Measurements from ENCODE around the gene HSP90AB1. TPM values are rescaled to one million over a fixed set of nuclear protein-coding genes. Genes with fewer than 3 reads are reported as not detected.

The HSP90AB1 gene
- total RNA-seq, 1 experiment from 2014 or later, result 1,986 TPM

- Histone ChIP-seq H3T11ph (ENCODE audit: low read length) (no peak overlapping the region), H3K79me2 (ENCODE audit: insufficient read depth, low read length) (no peaks in the 10 kb centered on the region), H3K9me3 (ENCODE audit: control insufficient read depth, low read depth, low read length) (no peaks in the 10 kb centered on the region), H2AFZ (ENCODE audit: low read length) (no peak overlapping the region), H4K20me1 (ENCODE audit: control insufficient read depth, insufficient read depth, insufficient read length) (peaks cover 3% of the 10 kb centered on the region), H2AK5ac (ENCODE audit: insufficient read length, low read length) (no peak overlapping the region), H3K18ac (ENCODE audit: insufficient read length, low read depth, low read length) (no peak overlapping the region), H2BK15ac (ENCODE audit: low read depth, low read length) (no peak overlapping the region), H4K8ac (replicated peaks; ENCODE audit: insufficient read length, low read depth, low read length) (no peak overlapping the region), H3K4me1 (ENCODE audit: insufficient read depth, low read length) (no peaks in the 10 kb centered on the region; the same call in 1 of the 2 replicates), H2BK12ac (ENCODE audit: insufficient read length, low read depth, low read length) (no peak overlapping the region), H4K91ac (ENCODE audit: insufficient read length, low read depth, low read length) (no peak overlapping the region), H3K4ac (ENCODE audit: low read depth, low read length) (no peak overlapping the region), H3K14ac (ENCODE audit: insufficient read depth, low read length) (no peak overlapping the region), H4K5ac (ENCODE audit: insufficient read length, low read depth, low read length) (no peak overlapping the region), H3K27me3 (ENCODE audit: insufficient read depth, low read length) (no peaks in the 10 kb centered on the region), H2BK20ac (ENCODE audit: low read depth, low read length, poor library complexity, severe bottlenecking) (no peak overlapping the region), H3K9ac (ENCODE audit: extremely low read depth, insufficient read length, low read length) (no peak overlapping the region), H3K56ac (ENCODE audit: insufficient read length, low read depth, low read length) (no peak overlapping the region), H3K27ac (ENCODE audit: insufficient read length, low read depth, low read length) (no peak overlapping the region), H3K23ac (ENCODE audit: insufficient read length, low read depth, low read length) (no peak overlapping the region), H2BK120ac (ENCODE audit: low read depth, low read length, poor library complexity, severe bottlenecking) (no peak overlapping the region), H2BK5ac (ENCODE audit: insufficient read length, low read length) (no peak overlapping the region), H3K4me2 (ENCODE audit: insufficient read depth, insufficient read length, low read length) (no peak overlapping the region), H3K79me1 (ENCODE audit: insufficient read depth, low read depth, low read length, poor library complexity, severe bottlenecking) (no peaks in the 10 kb centered on the region), H3K23me2 (ENCODE audit: insufficient read length, low read depth, low read length, poor library complexity, severe bottlenecking) (no peaks in the 10 kb centered on the region)
- Mint-ChIP-seq H3K36me3 (ENCODE audit: insufficient read depth in 1 of 3, low read depth in 3 of 3) (no peaks in the 10 kb centered on the region; a peak in 1 of 7 replicates), H3K4me1 (peaks cover 5% of the 10 kb centered on the region in 2 experiments), H3K4me3 (no peak overlapping the region), H3K27ac (no peak overlapping the region), H3K27me3 (ENCODE audit: low read depth) (peaks cover 23% of the 10 kb centered on the region), H3K9me3 (no peaks in the 10 kb centered on the region)
- DNase-seq, result no peak
- no CpG with 5 or more reads among the region's 3 CpGs for WGBS (ENCODE audit: extremely low coverage, insufficient read length, low lambda C conversion rate)
- TF ChIP-seq, protein P1, sequence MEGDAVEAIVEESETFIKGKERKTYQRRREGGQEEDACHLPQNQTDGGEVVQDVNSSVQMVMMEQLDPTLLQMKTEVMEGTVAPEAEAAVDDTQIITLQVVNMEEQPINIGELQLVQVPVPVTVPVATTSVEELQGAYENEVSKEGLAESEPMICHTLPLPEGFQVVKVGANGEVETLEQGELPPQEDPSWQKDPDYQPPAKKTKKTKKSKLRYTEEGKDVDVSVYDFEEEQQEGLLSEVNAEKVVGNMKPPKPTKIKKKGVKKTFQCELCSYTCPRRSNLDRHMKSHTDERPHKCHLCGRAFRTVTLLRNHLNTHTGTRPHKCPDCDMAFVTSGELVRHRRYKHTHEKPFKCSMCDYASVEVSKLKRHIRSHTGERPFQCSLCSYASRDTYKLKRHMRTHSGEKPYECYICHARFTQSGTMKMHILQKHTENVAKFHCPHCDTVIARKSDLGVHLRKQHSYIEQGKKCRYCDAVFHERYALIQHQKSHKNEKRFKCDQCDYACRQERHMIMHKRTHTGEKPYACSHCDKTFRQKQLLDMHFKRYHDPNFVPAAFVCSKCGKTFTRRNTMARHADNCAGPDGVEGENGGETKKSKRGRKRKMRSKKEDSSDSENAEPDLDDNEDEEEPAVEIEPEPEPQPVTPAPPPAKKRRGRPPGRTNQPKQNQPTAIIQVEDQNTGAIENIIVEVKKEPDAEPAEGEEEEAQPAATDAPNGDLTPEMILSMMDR (conservative IDR thresholded peaks at IDR 0.05), result no peak
Measured at GRCh38 chr6:44278315-44278714, 31.4 kb downstream of the HSP90AB1 start.
